K562 (cell line): ENCODE results near the gene GIPC3. TPM values are rescaled to one million over a fixed set of nuclear protein-coding genes. Genes with fewer than 3 reads are reported as not detected.
A peak's percentile ranks its signal among the peaks of the same experiment; 100 is the strongest.

Experiments used
- ATAC-seq: fragments of 200-7000 bp; cut with Tn5 transposase; 3 replicates; pipeline ENCODE4 v1.9.1; 2020; ENCODE audit warnings: moderate library complexity
- BruUV-seq: library from RNA; stranded (reverse); fragments of 400-500 nt; replicated peaks from 2 replicates; lab custom pipeline; 2021; lab: Mats Ljungman, UMichigan
- CTCF ChIA-PET: fragments of 300-600 bp; formaldehyde crosslinking; extraction: SDS; loops from one replicate; lab custom pipeline; 2021; ENCODE audit warnings: low intra/inter-chr PET ratio; lab: Yijun Ruan, JAX
- POLR2A ChIA-PET: fragments of 300-600, 350-650 bp; sonication (Branson Sonifier 250); formaldehyde crosslinking; extraction: SDS; loops from one replicate; lab custom pipeline; 2021; ENCODE audit warnings: antibody characterized with exemption, inconsistent platforms; lab: Yijun Ruan, JAX
- DNase-seq, 4 experiments: peaks; one replicate each; pipeline versions ENCODE4 v3.0.0 to v3.0.0-alpha.2; 2011 to 2018; ENCODE audit warnings: low spot score in 3 of 4, mixed read lengths in 3 of 4; ENCODE audit errors: extremely low read depth in 1 of 4
- FAIRE-seq: peaks from 2 replicates; lab custom pipeline; 2011; peaks lifted over from hg19 to GRCh38; lab: Jason Lieb, UNC
- H2AFZ ChIP-seq: 2 replicates; pipeline ENCODE4 v1.6.0; 2011; ENCODE audit warnings: low read depth, low read length, control low read depth, inconsistent platforms
- H3K27ac ChIP-seq: fragments of 200-600 bp; 3 replicates; pipeline ENCODE4 v1.8.0; 2011; ENCODE audit warnings: low read depth, mild to moderate bottlenecking, control low read depth, inconsistent platforms, low read length, moderate library complexity, mixed read lengths; ENCODE audit errors: extremely low read depth
- H3K27me3 ChIP-seq, 2 experiments: fragments of 300-600 bp in 1 of 2; 2 replicates in 1 of 2; 3 replicates in 1 of 2; pipeline versions ENCODE4 v1.6.0 to v1.8.0; 2011; ENCODE audit warnings: inconsistent platforms in 2 of 2, low read length in 2 of 2, mild to moderate bottlenecking in 1 of 2, mixed read lengths in 1 of 2, moderate library complexity in 1 of 2; ENCODE audit not compliant: control insufficient read depth in 2 of 2, insufficient read depth in 2 of 2
- H3K36me3 ChIP-seq: fragments of 300-600 bp; 3 replicates; pipeline ENCODE4 v1.8.0; 2011; ENCODE audit warnings: mild to moderate bottlenecking, low read length, inconsistent platforms; ENCODE audit not compliant: control insufficient read depth, insufficient read depth
- H3K4me1 ChIP-seq, 2 experiments: fragments of 200-600 bp in 1 of 2; replicated peaks in 1 of 2; 2 replicates in 1 of 2; 3 replicates in 1 of 2; pipeline versions ENCODE4 v1.5.1 to v1.8.0; 2011; ENCODE audit warnings: inconsistent platforms in 2 of 2, low read length in 2 of 2, mild to moderate bottlenecking in 1 of 2, mixed read lengths in 1 of 2, moderate library complexity in 1 of 2; ENCODE audit not compliant: control insufficient read depth in 2 of 2, insufficient read depth in 2 of 2
- H3K4me2 ChIP-seq: 2 replicates; pipeline ENCODE4 v1.6.1; 2011; ENCODE audit warnings: low read length, control low read depth, inconsistent platforms, mixed read lengths; ENCODE audit not compliant: insufficient read depth
- H3K4me3 ChIP-seq: fragments of 200-600 bp; sonication (generic), shearing (Covaris generic); 2 replicates; pipeline ENCODE4 v1.5.1; 2016; ENCODE audit warnings: control low read depth, inconsistent platforms
- H3K79me2 ChIP-seq: fragments of 200-600 bp; 3 replicates; pipeline ENCODE4 v1.8.0; 2011; ENCODE audit warnings: low read length, inconsistent platforms; ENCODE audit not compliant: control insufficient read depth, insufficient read depth
- H3K9ac ChIP-seq, 2 experiments: 2 replicates each; pipeline versions ENCODE4 v1.6.0 to v1.6.1; 2011; ENCODE audit warnings: low read depth in 2 of 2, low read length in 2 of 2, control low read depth in 1 of 2, inconsistent platforms in 1 of 2, mild to moderate bottlenecking in 1 of 2, mixed read lengths in 1 of 2; ENCODE audit not compliant: insufficient read depth in 1 of 2
- H3K9me1 ChIP-seq: one replicate; pipeline ENCODE4 v1.6.0; 2011; ENCODE audit warnings: inconsistent platforms, mild to moderate bottlenecking, low read length, moderate library complexity; ENCODE audit not compliant: control insufficient read depth, insufficient read depth
- H3K9me3 ChIP-seq: replicated peaks from 2 replicates; pipeline ENCODE4 v1.5.1; 2011; ENCODE audit warnings: low read depth, low read length, inconsistent platforms; ENCODE audit not compliant: control insufficient read depth, insufficient read depth
- H4K20me1 ChIP-seq: replicated peaks from 2 replicates; pipeline ENCODE4 v1.6.1; 2011; ENCODE audit warnings: low read length, inconsistent platforms, mixed read lengths; ENCODE audit not compliant: control insufficient read depth, insufficient read depth
- BCOR ChIP-seq: fragments of 450-650 bp; IDR thresholded peaks from 2 replicates; pipeline ENCODE4 v1.6.1; 2016
- DIDO1 ChIP-seq: fragments of 450-650 bp; IDR thresholded peaks from 2 replicates; pipeline ENCODE4 v1.6.1; 2016; ENCODE audit warnings: low read depth, missing biosample characterization, missing genetic modification characterization
- ELF4 ChIP-seq: fragments of 450-650 bp; formaldehyde crosslinking; IDR thresholded peaks from 2 replicates; pipeline ENCODE4 v1.4.0; 2022; ENCODE audit warnings: missing genetic modification characterization
- ETV1 ChIP-seq: fragments of 450-650 bp; conservative IDR thresholded peaks from 2 replicates; pipeline ENCODE4 v1.6.1; 2016; ENCODE audit warnings: missing genetic modification characterization, control low read depth, low read depth, missing compliant biosample characterization
- GTF2A2 ChIP-seq: IDR thresholded peaks from 2 replicates; pipeline ENCODE4 v1.6.1; 2016; ENCODE audit warnings: mild to moderate bottlenecking, missing genetic modification characterization, missing compliant biosample characterization
- MAFG ChIP-seq: fragments of 450-650 bp; conservative IDR thresholded peaks from 2 replicates; pipeline ENCODE4 v1.6.1; 2016; ENCODE audit warnings: missing genetic modification characterization, missing compliant biosample characterization
- PHF20 ChIP-seq: fragments of 450-650 bp; IDR thresholded peaks from 2 replicates; pipeline ENCODE4 v1.6.1; 2018; ENCODE audit not compliant: partially characterized antibody
- POLR2H ChIP-seq: IDR thresholded peaks from 2 replicates; pipeline ENCODE4 v1.6.1; 2016; ENCODE audit warnings: missing genetic modification characterization, low read depth, mild to moderate bottlenecking, control low read depth, missing compliant biosample characterization, moderate library complexity
- VEZF1 ChIP-seq: fragments of 200-800 bp; sonication (Bioruptor generic); IDR thresholded peaks from 2 replicates; pipeline ENCODE4 v1.6.1; 2017; ENCODE audit warnings: missing genetic modification characterization, missing compliant biosample characterization
- ZEB2 ChIP-seq: fragments of 450-650 bp; IDR thresholded peaks from 2 replicates; pipeline ENCODE4 v1.6.1; 2016
- ZFX ChIP-seq: sonication (generic); formaldehyde crosslinking; IDR thresholded peaks from 2 replicates; pipeline ENCODE4 v1.8.0; 2022; ENCODE audit warnings: mild to moderate bottlenecking, missing genetic modification reagents, moderate library complexity
- ZNF384 ChIP-seq: IDR thresholded peaks from 2 replicates; pipeline ENCODE4 v1.6.1; 2012; ENCODE audit warnings: low read depth, low read length, improper control_type of control experiment
- WGBS: fragments of 100-300 bp; shearing (Covaris generic); methylation state at CpG from one replicate; pipeline ENCODE4 v1.1.6; 2016; ENCODE audit warnings: low coverage, mixed read lengths; ENCODE audit not compliant: insufficient coverage; ENCODE audit errors: missing lambda C conversion rate; 5-methylcytosine and 5-hydroxymethylcytosine counted together
- in situ Hi-C: fragments of 300-500 bp; cut with MboI; formaldehyde crosslinking; loops from 4 replicates; pipeline ENCODE4 v1.15.0; 2018; ENCODE audit warnings: inconsistent platforms, mixed read lengths
- intact Hi-C: fragments of 100-400 bp; cut with micrococcal nuclease; formaldehyde crosslinking; loops from 2 replicates; pipeline ENCODE4 v1.14.2; 2022
- polyA plus RNA-seq, 8 experiments: library from polyadenylated mRNA; depleted of rRNA in 4 of 8; stranded (reverse) in 5 of 8; unstranded in 3 of 8; fragments of >200 nt; fragmentation: Nextera tagmentation in 2 of 8; fragmentation: Illumina TruSeq in 1 of 8; extraction: Ambion mirVana in 2 of 8; extraction: Trizol in 1 of 8; gene quantifications; 2 replicates each; pipeline versions ENCODE4 v1.2.1 to v1.2.3, GENCODE V29; 2011 to 2014; ENCODE audit warnings: inconsistent platforms in 1 of 8, missing spikeins in 1 of 8
- total RNA-seq, 7 experiments: library from RNA; depleted of rRNA in 6 of 7; stranded (reverse); fragments of >200 nt in 6 of 7; fragmentation: Illumina TruSeq in 2 of 7; extraction: Trizol in 2 of 7; gene quantifications; 2 replicates each; pipeline versions ENCODE4 v1.2.1 to v1.2.3, GENCODE V29; 2011 to 2021; ENCODE audit warnings: low replicate concordance in 1 of 7

The GIPC3 gene
- total and polyA plus RNA-seq, 9 of the 15 experiments (the other 6 are each of a cell fraction or from before 2014, with no cell fraction given) = 0.03 to 3.6 (median 1.5) TPM; not detected in 1

GRCh38 chr19:3551792-3552095 is 33.5 kb upstream of the GIPC3 start (continued):
- TF ChIP-seq ZFX (no peak), GTF2A2 (no peak), POLR2H (tag) (no peak), PHF20 (no peak), ZEB2 (no peak), MAFG (tag) (no peak)

- 83% methylated on average over 19 of the region's 21 CpGs for WGBS
- Histone ChIP-seq H2AFZ (no peak overlapping the region), H3K36me3 (peaks cover 33% of the 10 kb centered on the region), H3K9me1 (peaks cover 7% of the 10 kb centered on the region), H3K4me2 (no peak overlapping the region), H4K20me1 (peaks cover 9% of the 10 kb centered on the region), H3K9me3 (no peaks in the 10 kb centered on the region), H3K27ac (peak overlapping the region; percentile 32; the same call in 1 of the 3 replicates), H3K79me2 (peaks cover 45% of the 10 kb centered on the region), H3K27me3 (no peaks in the 10 kb centered on the region), H3K4me1 (peaks cover 15 to 68% of the 10 kb centered on the region in 2 experiments; a peak in 4 of 5 replicates), H3K9ac (peak overlapping the region in 1 of 2 experiments; percentile 63; a peak in 2 of 4 replicates), H3K4me3 (no peak overlapping the region)
- ChIA-PET CTCF (no interaction called here), POLR2A (interaction anchor here (0.8 to 1.2 kb wide), 3 partner anchors 34 to 50 kb away, joined by 3 to 6 read pairs (median 4); no protein-coding TSS in a partner anchor)
- intact Hi-C loops = no loop called here
- TF ChIP-seq BCOR = no peak
- TF ChIP-seq DIDO1 (tag) = no peak
- TF ChIP-seq ZNF384 = no peak
- no peak for TF ChIP-seq ELF4 (CRISPR knock-in tag)
- TF ChIP-seq ETV1 (tag) = no peak
- TF ChIP-seq VEZF1 (CRISPR knock-in tag) = no peak
- in situ Hi-C loops = no loop called here
- no peak for FAIRE-seq
- TSS peak; percentile 66 for BruUV-seq
- no peak for DNase-seq
- no peak for ATAC-seq
Observed at GRCh38 chr19:3554254-3555083, 30.8 kb upstream of the GIPC3 start.
